Uterus (tissue), 4 donors: ENCODE measurements around the gene TNPO2. TPM values are rescaled to one million over a fixed set of nuclear protein-coding genes. Genes with fewer than 3 reads are reported as not detected.

Source experiments
- DNase-seq, 2 donors: peaks; one replicate each; pipeline ENCODE4 v3.0.0-alpha.2; 2019 to 2020
- H3K27ac ChIP-seq, 2 donors: fragments of 200-600 bp; sonication (generic); 1 replicate in 1 of 2; 2 replicates in 1 of 2; pipeline ENCODE4 v1.5.1; 2016 to 2018
- H3K27me3 ChIP-seq, 2 donors: fragments of 200-600 bp; sonication (generic); one replicate each; pipeline ENCODE4 v1.5.1; 2018 to 2019; ENCODE audit warnings: control low read depth in 1 of 2
- H3K36me3 ChIP-seq, 2 donors: fragments of 200-600 bp; sonication (generic); one replicate each; pipeline ENCODE4 v1.5.1; 2019; ENCODE audit warnings: control low read depth in 1 of 2
- H3K4me1 ChIP-seq, 2 donors: fragments of 200-600 bp; sonication (generic); one replicate each; pipeline ENCODE4 v1.5.1; 2018 to 2019; ENCODE audit warnings: control low read depth in 1 of 2
- H3K4me3 ChIP-seq, 2 donors: fragments of 200-600 bp; sonication (generic); 1 replicate in 1 of 2; 2 replicates in 1 of 2; pipeline ENCODE4 v1.5.1; 2018 to 2019; ENCODE audit warnings: mild to moderate bottlenecking in 1 of 2
- H3K9me3 ChIP-seq, 2 donors: fragments of 200-600 bp; sonication (generic); one replicate each; pipeline ENCODE4 v1.5.1; 2019; ENCODE audit warnings: control low read depth in 1 of 2
- CTCF ChIP-seq, 4 experiments: fragments of 200-600 bp in 2 of 4; fragments of 450-650 bp in 2 of 4; sonication (generic) in 2 of 4; IDR thresholded peaks; one replicate each; pipeline ENCODE4 v1.5.1; 2016 to 2019; ENCODE audit warnings: antibody characterized with exemption in 4 of 4, mild to moderate bottlenecking in 2 of 4, moderate library complexity in 1 of 4
- POLR2A ChIP-seq, 2 donors: fragments of 450-650 bp; IDR thresholded peaks; one replicate each; pipeline ENCODE4 v1.6.1; 2016; ENCODE audit warnings: antibody characterized with exemption in 2 of 2, mild to moderate bottlenecking in 1 of 2, moderate library complexity in 1 of 2
- intact Hi-C: fragments of 100-400 bp; cut with DNase I; formaldehyde crosslinking; loops from one replicate; pipeline ENCODE4 v1.15.1; 2023; ENCODE audit warnings: low total_unique reads
- total RNA-seq, 4 donors: library from RNA; depleted of rRNA in 3 of 4; stranded (reverse); fragments of >200 nt in 3 of 4; gene quantifications; one replicate each; pipeline versions ENCODE4 v1.1.0 to v1.2.4, GENCODE V29; 2014 to 2023
- donor health status: DM: yes; HTN: yes; CAD: no.

The TNPO2 gene
- total RNA-seq, 4 donors from 2014 or later = 29.7 to 92.9 (median 71.2) TPM

- Histone ChIP-seq H3K27me3 (no peaks in the 10 kb centered on the region), H3K27ac (no peak within 1 kb of the TSS), H3K4me3 (no peak within 1 kb of the TSS), H3K4me1 (no peaks in the 10 kb centered on the region), H3K36me3 (no peaks in the 10 kb centered on the region), H3K9me3 (peaks cover 0 to 12% of the 10 kb centered on the region in 2 donors)
- no peak for TF ChIP-seq POLR2A (IDR thresholded peaks at IDR 0.05)
- no peak for TF ChIP-seq CTCF (IDR thresholded peaks at IDR 0.05)
- intact Hi-C loops = no loop called here
- no peak for DNase-seq
Observed at GRCh38 chr19:12751635-12752034, 27.9 kb upstream of the TNPO2 start, which contains the start of gene BEST2. TSS of gene BEST2 (plus strand) at chr19:12751791. CDS start at chr19:12752593, 802 bp downstream.

GRCh38 chr19:12750851-12751250 lies 27.1 kb upstream of the TNPO2 start:
- H3K36me3 ChIP-seq = no peaks in the 10 kb centered on the region
- no peaks in the 10 kb centered on the region for H3K27me3 ChIP-seq
- no peak overlapping the region for H3K27ac ChIP-seq
- no peak for DNase-seq
- intact Hi-C loops = no loop called here
- H3K4me3 ChIP-seq = no peak overlapping the region
- H3K4me1 ChIP-seq = no peaks in the 10 kb centered on the region
- H3K9me3 ChIP-seq = peaks cover 0 to 12% of the 10 kb centered on the region in 2 donors
- TF ChIP-seq CTCF (IDR thresholded peaks at IDR 0.05) (no peak), POLR2A (IDR thresholded peaks at IDR 0.05) (no peak)

- TF ChIP-seq CTCF (IDR thresholded peaks at IDR 0.05) = no peak
- no peak for TF ChIP-seq POLR2A (IDR thresholded peaks at IDR 0.05)
- intact Hi-C loops = no loop called here
- H3K27me3 ChIP-seq = no peaks in the 10 kb centered on the region
- H3K4me1 ChIP-seq = no peaks in the 10 kb centered on the region
- H3K36me3 ChIP-seq = no peaks in the 10 kb centered on the region
- no peak for DNase-seq
- H3K27ac ChIP-seq = no peak overlapping the region
- H3K9me3 ChIP-seq = peaks cover 0 to 12% of the 10 kb centered on the region in 2 donors
- no peak overlapping the region for H3K4me3 ChIP-seq
Observed at GRCh38 chr19:12749938-12750521, 26.3 kb upstream of the TNPO2 start.

GRCh38 chr19:12748489-12748888 lies 24.8 kb upstream of the TNPO2 start:
- TF ChIP-seq POLR2A (IDR thresholded peaks at IDR 0.05) = no peak
- no peak for TF ChIP-seq CTCF (IDR thresholded peaks at IDR 0.05)
- H3K27me3 ChIP-seq = no peaks in the 10 kb centered on the region
- no peaks in the 10 kb centered on the region for H3K36me3 ChIP-seq
- H3K9me3 ChIP-seq = peaks cover 0 to 12% of the 10 kb centered on the region in 2 donors
- no peak overlapping the region for H3K4me3 ChIP-seq
- H3K27ac ChIP-seq = no peak overlapping the region
- intact Hi-C loops = no loop called here
- no peaks in the 10 kb centered on the region for H3K4me1 ChIP-seq
- DNase-seq = no peak

GRCh38 chr19:12745166-12745897 lies 21.6 kb upstream of the TNPO2 start:
- intact Hi-C loops = no loop called here
- TF ChIP-seq POLR2A (IDR thresholded peaks at IDR 0.05) = no peak
- TF ChIP-seq CTCF (IDR thresholded peaks at IDR 0.05) = no peak
- Histone ChIP-seq H3K27me3 (no peaks in the 10 kb centered on the region), H3K27ac (no peak overlapping the region), H3K36me3 (no peaks in the 10 kb centered on the region), H3K9me3 (peaks cover 0 to 12% of the 10 kb centered on the region in 2 donors), H3K4me3 (no peak overlapping the region), H3K4me1 (no peaks in the 10 kb centered on the region)
- DNase-seq = no peak
